Activated naive CD4-positive, alpha-beta T cell treated with Interleukin-2 at 50 U/mL for 16 hours (primary cell): ENCODE measurements around the gene ALDH1A3.

Source experiments
- DNase-seq: peaks from one replicate; pipeline ENCODE4 v3.0.0-alpha.2; 2020

The ALDH1A3 gene

GRCh38 chr15:100885116-100885515, 5.5 kb downstream of the ALDH1A3 start:
- DNase-seq: no peak

GRCh38 chr15:100885811-100886210, 6.2 kb downstream of the ALDH1A3 start:
- DNase-seq: no peak

- DNase-seq: no peak
Measured at GRCh38 chr15:100887211-100887913, 7.7 kb downstream of the ALDH1A3 start.

- no peak for DNase-seq
Measured at GRCh38 chr15:100889385-100890050, 9.9 kb downstream of the ALDH1A3 start.

- no peak for DNase-seq
Measured at GRCh38 chr15:100890051-100890720, 10.6 kb downstream of the ALDH1A3 start.

GRCh38 chr15:100890850-100891249, 11.2 kb downstream of the ALDH1A3 start:
- no peak for DNase-seq

- no peak for DNase-seq
Measured at GRCh38 chr15:100891307-100892012, 11.8 kb downstream of the ALDH1A3 start.

- DNase-seq: no peak
Measured at GRCh38 chr15:100892013-100892355, 12.4 kb downstream of the ALDH1A3 start.

GRCh38 chr15:100893261-100893963, 13.8 kb downstream of the ALDH1A3 start:
- no peak for DNase-seq

GRCh38 chr15:100893964-100894295, 14.3 kb downstream of the ALDH1A3 start:
- no peak for DNase-seq

GRCh38 chr15:100895721-100896120, 16.1 kb downstream of the ALDH1A3 start:
- no peak for DNase-seq

GRCh38 chr15:100897221-100898151, 17.9 kb downstream of the ALDH1A3 start:
- DNase-seq: no peak

- no peak for DNase-seq
Measured at GRCh38 chr15:100898152-100898490, 18.5 kb downstream of the ALDH1A3 start.

- no peak for DNase-seq
Measured at GRCh38 chr15:100898661-100899462, 19.2 kb downstream of the ALDH1A3 start.

- DNase-seq: no peak
Measured at GRCh38 chr15:100899601-100900000, 20.0 kb downstream of the ALDH1A3 start.

GRCh38 chr15:100900136-100900794, 20.6 kb downstream of the ALDH1A3 start:
- no peak for DNase-seq

GRCh38 chr15:100900795-100901169, 21.2 kb downstream of the ALDH1A3 start:
- no peak for DNase-seq

GRCh38 chr15:100901296-100901695, 21.7 kb downstream of the ALDH1A3 start:
- no peak for DNase-seq

- no peak for DNase-seq
Measured at GRCh38 chr15:100901702-100902435, 22.2 kb downstream of the ALDH1A3 start.
